Mammary epithelial cell (primary cell): ENCODE measurements around the gene UTP11.

ENCODE experiments used
- CTCF ChIP-seq, 2 donors: IDR thresholded peaks in 1 of 2; conservative IDR thresholded peaks in 1 of 2; 2 replicates each; pipeline ENCODE4 v1.5.1; 2011 to 2012; ENCODE audit warnings: inconsistent platforms in 2 of 2, low read length in 2 of 2, mild to moderate bottlenecking in 2 of 2, control low read depth in 1 of 2, low read depth in 1 of 2; ENCODE audit not compliant: insufficient read depth in 1 of 2; ENCODE audit errors: extremely low read depth in 1 of 2
- EZH2 ChIP-seq: IDR thresholded peaks from 2 replicates; pipeline ENCODE4 v1.6.1; 2012; ENCODE audit warnings: low read length, inconsistent platforms, borderline replicate concordance

DNA sequence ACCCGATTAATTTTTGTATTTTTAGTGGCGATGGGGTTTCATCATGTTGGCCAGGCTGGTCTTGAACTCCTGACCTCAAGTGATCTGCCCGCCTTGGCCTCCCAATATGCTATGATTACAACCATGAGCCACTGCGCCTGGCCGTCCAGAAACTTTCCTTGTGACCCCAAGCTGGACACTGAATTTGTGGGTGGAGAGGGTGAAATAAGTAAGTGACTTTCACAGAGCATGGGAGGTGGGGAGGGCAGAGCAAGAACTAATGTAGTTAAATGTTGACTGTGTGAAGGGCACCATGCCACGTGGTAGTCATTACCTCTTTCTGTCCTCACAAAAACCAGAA is 2.7 kb upstream of the UTP11 start:
- TF ChIP-seq CTCF (conservative IDR thresholded peaks at IDR 0.05 in 1 of 2, IDR thresholded peaks at IDR 0.05 in 1 of 2; ENCODE audit: extremely low read depth in 1 of 2, insufficient read depth in 1 of 2, low read depth in 1 of 2, low read length in 2 of 2) (no peak), EZH2 (no peak)
